ENCODE data around the gene PLXNB1. TPM values are rescaled to one million over a fixed set of nuclear protein-coding genes. Genes with fewer than 3 reads are reported as not detected.
"Not testable (repeated sequence)": the region's sequence is repeated elsewhere in the genome, so short reads cannot be mapped to it uniquely, and the experiment has no call there.

PLXNB1 gene
- total RNA-seq, 1 donor from 2014 or later, result 115 TPM

- peaks cover 4% of the 10 kb centered on the region for H3K36me3 ChIP-seq (ENCODE audit: control insufficient read depth, insufficient read depth, low read length)
- DNase-seq (ENCODE audit: low read depth), result no peak
- no peak overlapping the region for H3K4me3 ChIP-seq (ENCODE audit: low read depth, low read length)
- H3K27me3 ChIP-seq (ENCODE audit: control insufficient read depth, insufficient read depth, low read length), result no peaks in the 10 kb centered on the region
- TF ChIP-seq CTCF (IDR thresholded peaks at IDR 0.05; ENCODE audit: insufficient read depth, low read length, poor library complexity, severe bottlenecking), result no peak
Observed at GRCh38 chr3:48402907-48403306, 27.0 kb downstream of the PLXNB1 start.

GRCh38 chr3:48402281-48402732 is 27.6 kb downstream of the PLXNB1 start:
- Histone ChIP-seq H3K27me3 (ENCODE audit: control insufficient read depth, insufficient read depth, low read length) (no peaks in the 10 kb centered on the region), H3K4me3 (ENCODE audit: low read depth, low read length) (no peak overlapping the region), H3K36me3 (ENCODE audit: control insufficient read depth, insufficient read depth, low read length) (peaks cover 4% of the 10 kb centered on the region)
- no peak for TF ChIP-seq CTCF (IDR thresholded peaks at IDR 0.05; ENCODE audit: insufficient read depth, low read length, poor library complexity, severe bottlenecking)
- peak; percentile 44 for DNase-seq (ENCODE audit: low read depth)

GRCh38 chr3:48401434-48401901 is 28.4 kb downstream of the PLXNB1 start:
- not testable (repeated sequence) for H3K36me3 ChIP-seq (ENCODE audit: control insufficient read depth, insufficient read depth, low read length); DNase-seq (ENCODE audit: low read depth); H3K4me3 ChIP-seq (ENCODE audit: low read depth, low read length); H3K27me3 ChIP-seq (ENCODE audit: control insufficient read depth, insufficient read depth, low read length)

GRCh38 chr3:48400824-48401433 is 29.0 kb downstream of the PLXNB1 start:
- peak; percentile 75 for TF ChIP-seq CTCF (IDR thresholded peaks at IDR 0.05; ENCODE audit: insufficient read depth, low read length, poor library complexity, severe bottlenecking)
- Histone ChIP-seq H3K4me3 (ENCODE audit: low read depth, low read length) (no peak overlapping the region), H3K27me3 (ENCODE audit: control insufficient read depth, insufficient read depth, low read length) (no peaks in the 10 kb centered on the region), H3K36me3 (ENCODE audit: control insufficient read depth, insufficient read depth, low read length) (no peaks in the 10 kb centered on the region)
- peak; percentile 29 for DNase-seq (ENCODE audit: low read depth)

GRCh38 chr3:48399387-48400172 is 30.3 kb downstream of the PLXNB1 start:
- Histone ChIP-seq H3K4me3 (ENCODE audit: low read depth, low read length) (no peak overlapping the region), H3K36me3 (ENCODE audit: control insufficient read depth, insufficient read depth, low read length) (no peaks in the 10 kb centered on the region), H3K27me3 (ENCODE audit: control insufficient read depth, insufficient read depth, low read length) (no peaks in the 10 kb centered on the region)
- DNase-seq (ENCODE audit: low read depth), result no peak
- no peak for TF ChIP-seq CTCF (IDR thresholded peaks at IDR 0.05; ENCODE audit: insufficient read depth, low read length, poor library complexity, severe bottlenecking)

- no peak for TF ChIP-seq CTCF (IDR thresholded peaks at IDR 0.05; ENCODE audit: insufficient read depth, low read length, poor library complexity, severe bottlenecking)
- Histone ChIP-seq H3K27me3 (ENCODE audit: control insufficient read depth, insufficient read depth, low read length) (no peaks in the 10 kb centered on the region), H3K36me3 (ENCODE audit: control insufficient read depth, insufficient read depth, low read length) (no peaks in the 10 kb centered on the region), H3K4me3 (ENCODE audit: low read depth, low read length) (no peak overlapping the region)
- DNase-seq (ENCODE audit: low read depth), result no peak
Observed at GRCh38 chr3:48398701-48399386, 31.0 kb downstream of the PLXNB1 start.

Measured in kidney epithelial cell (primary cell).